ENCODE data around the gene ISYNA1.

DNA sequence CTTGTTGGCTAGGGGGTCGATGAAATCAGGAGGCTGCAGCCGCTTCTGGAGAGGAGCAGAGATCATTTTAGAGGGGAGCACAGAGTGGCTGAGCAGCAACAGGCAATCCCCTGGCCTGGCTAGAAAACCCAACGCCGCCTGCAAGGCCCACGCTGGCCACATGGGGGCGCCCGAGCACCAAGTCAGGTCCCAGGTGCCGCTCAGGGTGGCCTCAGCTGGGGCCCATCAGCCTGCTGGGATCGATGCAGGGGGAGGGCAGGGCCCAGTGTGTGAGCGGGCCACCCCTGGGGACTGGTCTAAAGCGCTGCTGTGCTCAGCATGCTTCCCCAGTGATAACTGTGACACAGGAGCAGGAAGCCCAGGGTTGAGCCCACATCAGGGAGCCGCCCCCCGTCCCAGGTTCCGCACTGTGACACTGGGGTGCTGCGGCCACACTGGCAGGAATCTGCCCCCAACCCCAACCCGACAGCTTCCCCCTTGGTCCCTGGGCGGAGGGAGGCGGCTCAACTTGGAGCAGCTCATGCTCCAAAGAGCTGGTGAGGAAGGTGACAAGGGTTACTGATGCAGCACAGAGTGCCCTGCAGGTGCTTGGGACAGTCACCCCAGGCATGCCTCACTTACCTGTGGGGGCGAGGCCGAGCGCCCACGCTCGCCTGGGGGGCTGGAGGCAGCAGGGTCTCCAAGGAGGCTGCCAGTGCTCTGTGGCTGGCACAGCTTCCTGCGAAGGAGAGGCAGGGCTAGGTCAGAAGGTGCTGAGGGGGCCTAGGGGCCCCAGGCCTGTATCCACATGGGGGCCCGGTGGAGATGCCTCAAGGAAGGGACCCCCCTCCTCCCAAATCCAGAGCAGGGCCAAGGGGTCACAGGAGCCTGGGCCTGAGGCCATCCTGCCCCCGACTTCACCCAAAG, 13.3 kb upstream of the ISYNA1 start:
- TF ChIP-seq POLR2A (IDR thresholded peaks at IDR 0.05), result no peak
- TF ChIP-seq, protein P1, sequence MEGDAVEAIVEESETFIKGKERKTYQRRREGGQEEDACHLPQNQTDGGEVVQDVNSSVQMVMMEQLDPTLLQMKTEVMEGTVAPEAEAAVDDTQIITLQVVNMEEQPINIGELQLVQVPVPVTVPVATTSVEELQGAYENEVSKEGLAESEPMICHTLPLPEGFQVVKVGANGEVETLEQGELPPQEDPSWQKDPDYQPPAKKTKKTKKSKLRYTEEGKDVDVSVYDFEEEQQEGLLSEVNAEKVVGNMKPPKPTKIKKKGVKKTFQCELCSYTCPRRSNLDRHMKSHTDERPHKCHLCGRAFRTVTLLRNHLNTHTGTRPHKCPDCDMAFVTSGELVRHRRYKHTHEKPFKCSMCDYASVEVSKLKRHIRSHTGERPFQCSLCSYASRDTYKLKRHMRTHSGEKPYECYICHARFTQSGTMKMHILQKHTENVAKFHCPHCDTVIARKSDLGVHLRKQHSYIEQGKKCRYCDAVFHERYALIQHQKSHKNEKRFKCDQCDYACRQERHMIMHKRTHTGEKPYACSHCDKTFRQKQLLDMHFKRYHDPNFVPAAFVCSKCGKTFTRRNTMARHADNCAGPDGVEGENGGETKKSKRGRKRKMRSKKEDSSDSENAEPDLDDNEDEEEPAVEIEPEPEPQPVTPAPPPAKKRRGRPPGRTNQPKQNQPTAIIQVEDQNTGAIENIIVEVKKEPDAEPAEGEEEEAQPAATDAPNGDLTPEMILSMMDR (IDR thresholded peaks at IDR 0.05), result peak; percentile 96 to 99 (median 98)

Measured in heart left ventricle (tissue), 13 donors.